SK-N-DZ (cell line): ENCODE results near the gene SSH2.
"Not testable (repeated sequence)": the region's sequence is repeated elsewhere in the genome, so short reads cannot be mapped to it uniquely, and the experiment has no call there.

ENCODE experiments used
- DNase-seq: peaks from one replicate; pipeline ENCODE4 v3.0.0-alpha.2; 2015; ENCODE audit warnings: low spot score

Gene SSH2

GRCh38 chr17:29709866-29710519 is 220.0 kb downstream of the SSH2 start:
- no peak for DNase-seq

DNA sequence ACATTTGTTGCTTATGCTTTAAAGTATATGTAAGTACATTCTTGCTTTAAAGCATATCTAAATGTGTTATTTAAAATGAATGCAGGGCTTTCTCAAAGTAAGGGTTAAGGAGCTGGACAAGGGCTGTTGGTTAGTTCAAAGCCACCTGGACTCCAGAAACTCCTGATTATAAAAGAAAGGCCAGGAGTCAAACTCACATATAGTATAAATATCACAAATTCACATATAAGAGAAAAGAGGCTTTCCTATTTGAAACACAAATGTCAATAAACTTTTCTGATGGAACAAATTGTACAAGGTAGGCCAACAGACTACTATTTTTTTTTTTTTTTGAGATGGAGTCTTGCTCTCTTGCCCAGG is 222.8 kb downstream of the SSH2 start:
- DNase-seq = no peak

- DNase-seq = peak; percentile 53
Measured at GRCh38 chr17:29706045-29706431, 224.0 kb downstream of the SSH2 start.

- DNase-seq = no peak
Measured at GRCh38 chr17:29705386-29705785, 224.6 kb downstream of the SSH2 start.

GRCh38 chr17:29699283-29699682 is 230.7 kb downstream of the SSH2 start:
- DNase-seq = no peak

DNA sequence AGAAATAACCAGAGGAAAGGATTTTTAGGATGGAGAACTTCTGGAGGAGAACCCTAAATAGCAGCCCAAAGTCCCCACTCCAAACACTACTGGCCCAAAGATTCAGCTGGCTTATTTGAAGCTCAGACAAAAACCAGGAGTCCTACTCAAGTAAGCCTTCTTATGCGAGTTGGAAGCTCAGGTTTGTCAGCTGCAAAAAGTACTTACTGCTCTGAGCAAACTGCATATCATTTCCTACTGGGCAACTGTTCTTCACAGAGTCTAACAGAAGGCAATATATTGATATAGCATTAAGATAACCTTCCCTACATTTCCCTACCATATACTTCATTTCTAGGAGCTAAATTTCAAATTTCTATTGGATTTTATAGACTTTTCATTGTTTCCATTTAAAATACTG is 231.2 kb downstream of the SSH2 start:
- no peak for DNase-seq

- DNase-seq = no peak
Measured at GRCh38 chr17:29698019-29698777, 231.8 kb downstream of the SSH2 start.

DNA sequence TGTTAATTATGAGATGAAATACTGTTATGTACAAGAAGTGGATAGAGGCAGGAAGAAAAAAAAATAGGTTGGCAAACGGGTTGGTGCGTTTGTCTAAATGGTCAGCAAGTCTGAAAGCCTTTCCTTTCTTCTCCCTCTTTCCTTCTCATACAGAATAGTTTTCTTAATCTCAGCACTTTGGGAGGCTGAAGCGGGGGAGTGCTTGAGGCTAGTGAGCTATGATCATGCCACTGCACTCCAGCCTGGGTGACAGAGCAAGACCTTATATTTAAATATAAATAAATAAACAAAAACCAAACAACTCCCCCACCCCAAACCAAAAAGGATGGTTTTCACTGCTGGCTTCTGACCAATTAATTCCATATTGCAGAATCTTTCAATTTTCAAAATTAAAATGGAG is 232.7 kb downstream of the SSH2 start:
- no peak for DNase-seq

DNA sequence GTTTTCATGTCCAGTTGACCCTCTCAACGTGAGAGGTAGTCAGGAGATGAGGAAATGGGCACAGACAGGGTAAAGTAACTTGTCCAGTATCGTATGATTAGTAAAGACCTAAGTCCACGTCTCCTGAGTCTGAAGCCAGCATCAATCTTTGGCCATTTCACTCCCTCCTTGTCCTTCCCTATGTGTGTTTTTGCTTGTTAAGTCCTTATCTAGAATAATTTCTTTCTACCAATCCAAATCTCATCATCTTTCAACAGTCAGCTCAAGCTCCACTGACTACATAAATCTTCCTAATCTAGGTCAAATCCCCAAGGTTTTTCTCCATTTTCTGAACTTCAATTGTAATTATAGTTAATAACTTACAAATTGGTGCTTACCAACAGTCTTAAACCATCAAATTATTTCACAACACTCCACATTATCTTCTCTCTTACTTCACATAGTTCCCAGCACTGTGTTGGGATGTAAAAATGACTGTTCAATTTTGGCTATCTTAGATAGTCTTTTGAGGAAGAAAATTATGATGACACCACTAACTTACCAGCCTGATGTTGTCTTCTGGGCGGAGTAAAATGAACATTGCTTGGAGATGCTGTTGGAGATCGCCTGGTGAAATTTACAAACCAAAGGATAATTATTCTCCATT is 235.0 kb downstream of the SSH2 start:
- DNase-seq = no peak

DNA sequence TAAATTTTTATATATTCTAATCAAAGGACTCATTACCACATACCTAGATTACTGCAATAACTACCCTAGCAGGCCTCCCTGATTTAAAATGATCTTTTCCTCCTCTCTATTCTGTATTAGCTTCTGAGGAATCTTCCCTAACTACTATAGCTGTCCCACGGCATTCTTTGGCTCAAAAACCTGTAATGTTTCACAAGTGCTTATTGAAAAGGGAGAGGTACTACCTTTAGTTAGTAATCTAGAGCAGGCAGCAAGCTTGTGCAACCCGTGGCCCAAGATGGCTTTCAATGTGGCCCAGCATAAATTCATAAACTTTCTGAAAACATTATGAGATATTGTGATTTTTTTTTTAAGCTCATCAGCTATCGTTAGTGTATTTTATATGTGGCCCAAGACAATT is 236.3 kb downstream of the SSH2 start:
- DNase-seq = no peak

DNA sequence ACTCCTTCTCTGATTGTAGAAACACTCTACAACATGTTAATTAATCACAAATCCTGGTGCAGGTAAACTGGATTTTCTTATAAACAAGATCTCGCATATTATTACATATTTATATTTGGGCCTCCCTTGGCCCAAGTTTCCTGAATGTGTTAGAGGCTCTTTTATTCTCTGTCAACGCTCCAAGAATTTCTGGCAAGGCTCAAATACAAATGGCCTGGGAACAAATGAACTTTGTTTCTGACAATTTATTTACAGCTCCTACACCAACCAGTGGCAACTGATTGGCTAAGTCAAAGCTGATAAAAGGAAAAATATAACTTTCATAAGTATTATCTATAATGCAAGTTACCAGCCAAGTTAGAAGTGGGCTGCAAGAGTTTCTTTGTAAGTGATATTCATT is 242.4 kb downstream of the SSH2 start:
- no peak for DNase-seq

DNA sequence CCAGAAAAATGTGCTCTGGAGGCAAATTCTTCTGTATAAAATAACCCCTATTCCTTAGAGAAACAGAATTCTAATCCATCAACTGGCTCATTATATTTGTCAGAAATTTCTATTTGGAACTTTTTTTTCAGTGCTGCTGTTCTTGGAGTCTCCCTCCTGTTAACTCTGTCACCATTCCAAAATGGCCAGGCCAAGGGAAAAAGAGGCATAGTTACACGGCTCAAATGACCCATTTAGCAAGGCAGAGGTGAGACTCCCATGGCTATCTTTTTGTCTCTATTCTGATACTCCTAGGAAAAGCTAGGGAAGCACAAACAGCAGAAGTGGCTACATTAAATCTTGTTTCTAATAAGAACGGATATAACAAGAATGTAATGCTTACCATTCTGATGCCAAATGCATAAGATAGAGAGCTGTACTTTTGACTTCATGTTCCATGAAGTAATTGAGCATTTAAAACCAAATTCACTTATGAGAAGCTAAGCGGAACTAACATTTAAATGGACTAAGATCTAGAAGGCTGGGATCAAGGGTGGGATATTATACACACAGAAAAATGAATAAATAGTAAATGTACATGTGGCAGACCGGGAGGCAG is 242.9 kb downstream of the SSH2 start:
- DNase-seq = no peak

GRCh38 chr17:29683481-29683880 is 246.5 kb downstream of the SSH2 start:
- no peak for DNase-seq

DNA sequence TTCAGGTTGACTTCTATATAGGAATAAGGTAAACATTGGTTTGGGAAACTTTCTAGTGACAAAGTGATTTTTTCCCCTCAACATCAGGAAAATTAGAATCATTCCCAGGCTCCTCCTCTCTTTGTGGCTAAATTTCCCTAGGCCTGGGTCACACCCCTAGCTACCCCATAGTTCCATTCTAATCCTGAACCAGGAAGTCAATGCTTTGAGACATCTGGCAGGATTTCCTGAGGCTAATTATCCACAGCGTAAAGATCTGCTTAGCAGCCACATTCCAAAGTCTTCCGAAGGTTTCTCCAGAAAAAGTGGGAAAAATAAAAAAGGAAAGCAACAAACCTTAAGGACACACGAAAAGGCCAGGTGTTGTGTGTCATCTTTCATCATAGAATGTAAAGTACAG is 247.0 kb downstream of the SSH2 start:
- DNase-seq = no peak

- DNase-seq = peak; percentile 16
Measured at GRCh38 chr17:29682054-29682453, 248.0 kb downstream of the SSH2 start.

- no peak for DNase-seq
Measured at GRCh38 chr17:29677824-29678223, 252.2 kb downstream of the SSH2 start.

DNA sequence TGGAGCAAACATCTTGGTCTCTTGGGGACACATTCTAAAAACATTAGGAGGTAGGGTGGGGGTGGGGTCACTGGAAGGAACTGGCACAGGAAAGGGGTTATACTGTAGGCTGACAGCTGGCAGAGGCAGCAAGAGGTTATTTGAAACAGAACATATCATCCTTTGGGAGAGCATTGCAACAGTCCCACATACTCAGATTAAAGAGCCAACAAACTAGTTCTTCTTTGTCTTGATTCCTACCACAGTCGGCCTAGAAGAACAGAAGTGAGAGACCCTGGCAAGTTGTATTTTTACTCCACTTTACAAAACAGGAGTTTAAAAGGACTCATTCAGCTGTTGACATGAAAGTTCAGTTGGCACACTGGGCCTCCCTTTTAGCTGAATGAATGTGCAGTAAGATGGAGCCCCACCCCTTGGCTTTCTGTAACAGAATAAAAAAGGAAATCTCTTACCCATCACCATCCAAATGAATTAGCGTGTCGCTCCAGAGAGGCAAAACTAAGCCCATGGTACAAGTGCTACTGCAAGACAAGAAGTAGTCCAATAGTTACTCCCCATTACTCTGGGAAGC is 252.7 kb downstream of the SSH2 start:
- no peak for DNase-seq

DNA sequence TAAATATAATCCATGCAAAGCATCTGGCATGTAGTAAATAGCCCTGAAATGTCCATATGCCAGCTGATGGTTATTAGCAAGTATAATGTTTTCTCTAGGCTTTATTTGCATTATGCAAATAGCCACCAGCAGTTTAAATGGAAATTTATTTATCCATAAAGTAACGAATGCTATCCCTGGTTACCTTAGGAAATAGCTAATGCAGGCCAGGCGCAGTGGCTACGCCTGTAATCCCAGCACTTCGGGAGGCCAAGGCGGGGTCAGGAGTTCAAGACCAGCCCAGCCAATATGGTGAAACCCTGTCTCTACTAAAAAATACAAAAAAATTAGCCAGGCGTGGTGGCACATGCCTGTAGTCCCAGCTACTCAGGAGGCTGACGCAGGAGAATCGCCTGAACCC is 254.1 kb downstream of the SSH2 start:
- not testable (repeated sequence) for DNase-seq

- DNase-seq = no peak
Measured at GRCh38 chr17:29674281-29674680, 255.7 kb downstream of the SSH2 start.

DNA sequence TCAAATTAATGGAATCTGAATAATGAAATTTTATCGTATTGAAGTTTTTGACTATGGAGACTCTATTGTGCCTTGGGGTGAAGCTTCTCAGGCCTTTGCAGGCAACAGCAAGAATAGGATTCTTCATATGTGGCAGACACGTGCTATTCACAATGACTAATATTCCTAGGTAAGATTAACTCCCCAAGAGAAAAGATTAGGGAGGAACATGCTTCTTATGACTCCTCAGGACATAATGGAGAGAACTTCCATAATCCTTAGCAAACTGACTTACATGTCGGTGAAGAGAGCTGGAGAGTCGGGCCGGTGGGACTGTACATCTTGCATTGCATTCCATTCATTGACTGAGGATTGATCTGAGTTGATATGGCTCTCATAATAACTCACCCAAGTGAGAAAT is 258.4 kb downstream of the SSH2 start:
- DNase-seq = no peak

- DNase-seq = no peak
Measured at GRCh38 chr17:29669266-29669665, 260.8 kb downstream of the SSH2 start.

DNA sequence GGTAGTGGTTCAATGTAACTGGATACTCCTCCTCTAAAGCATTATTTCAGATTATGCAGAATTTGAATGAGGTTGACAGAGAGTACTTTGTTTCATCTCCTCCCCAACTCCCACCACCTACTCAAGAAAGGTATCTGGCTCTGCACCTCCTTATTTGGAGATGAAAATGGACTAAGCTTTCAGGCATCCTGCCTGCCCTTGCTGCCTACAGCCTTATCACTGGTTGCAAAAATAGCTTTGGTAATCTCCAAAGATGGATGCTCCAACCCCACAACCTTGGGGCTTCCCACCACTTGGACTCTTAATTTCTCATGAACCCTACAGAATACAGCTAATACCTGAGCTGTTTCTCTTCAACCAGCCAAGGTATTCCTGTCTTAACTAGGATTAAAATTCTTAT is 262.1 kb downstream of the SSH2 start:
- DNase-seq = no peak
